ENCODE data around the gene KDELR3.

Gene KDELR3

DNA sequence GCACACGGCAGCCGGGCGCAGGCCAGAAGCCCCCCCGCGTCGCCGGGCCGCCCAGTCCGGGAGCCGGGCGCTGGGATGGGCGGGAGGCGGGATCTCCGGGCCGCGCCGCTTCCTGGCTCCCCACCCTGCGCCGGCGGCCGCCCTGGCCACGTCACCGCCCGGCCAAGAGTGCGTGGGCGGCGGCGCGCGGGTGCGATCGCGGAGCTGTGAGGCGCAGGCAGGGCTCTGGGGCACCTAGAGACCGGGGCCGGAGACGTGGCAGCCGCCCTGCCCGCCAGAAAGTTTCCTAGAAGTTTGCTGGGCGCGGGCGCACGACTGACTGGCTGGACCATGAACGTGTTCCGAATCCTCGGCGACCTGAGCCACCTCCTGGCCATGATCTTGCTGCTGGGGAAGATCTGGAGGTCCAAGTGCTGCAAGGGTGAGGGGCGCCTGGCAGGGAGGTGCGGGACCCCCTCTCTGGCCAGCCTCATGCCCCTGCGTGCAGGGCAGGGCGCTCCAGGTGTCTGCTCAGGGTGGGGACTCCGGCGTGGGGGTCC lies at the start of gene KDELR3:
KDELR3 (plus strand) TSS at position 193 of the 539 bp plus-strand sequence; CDS start at position 331, 138 bp downstream.
- Mint-ChIP-seq H3K4me3 (peak within 1 kb of the TSS; percentile 79), H3K9me3 (no peaks in the 10 kb centered on the region), H3K27ac (no peak within 1 kb of the TSS), H3K27me3 (peaks cover 24% of the 10 kb centered on the region), H3K36me3 (no peaks in the 10 kb centered on the region), H3K4me1 (peaks cover 9% of the 10 kb centered on the region)
- ATAC-seq (ENCODE audit: low read depth): peak; percentile 69
- DNase-seq (ENCODE audit: low spot score in 2 of 2): no peak

DNA sequence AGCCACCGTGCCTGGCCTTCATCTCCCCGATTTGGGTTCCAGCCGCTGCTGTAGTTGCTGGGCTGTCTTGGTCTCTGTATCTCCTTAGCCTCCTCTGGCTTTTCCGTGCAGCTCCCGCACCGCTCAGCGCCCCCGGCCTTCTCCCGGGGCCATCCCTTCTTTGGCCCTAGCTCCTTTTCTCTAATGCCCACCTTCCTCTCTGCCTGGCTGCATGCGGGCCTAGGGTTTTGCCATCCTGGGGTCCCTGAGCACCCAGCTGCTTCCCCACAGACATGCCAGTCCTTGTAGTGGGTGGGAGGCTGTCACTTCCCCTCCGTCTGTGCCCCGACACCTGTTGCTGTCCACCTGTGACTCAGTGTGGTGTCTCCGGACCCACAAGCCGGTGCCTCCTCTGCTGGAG lies 49.3 kb upstream of the KDELR3 start:
- Mint-ChIP-seq H3K27ac (no peak overlapping the region), H3K27me3 (peaks cover 5% of the 10 kb centered on the region), H3K4me3 (no peak overlapping the region), H3K9me3 (no peaks in the 10 kb centered on the region), H3K4me1 (peaks cover 4% of the 10 kb centered on the region), H3K36me3 (no peaks in the 10 kb centered on the region)
- ATAC-seq (ENCODE audit: low read depth): no peak
- DNase-seq (ENCODE audit: low spot score in 2 of 2): no peak

DNA sequence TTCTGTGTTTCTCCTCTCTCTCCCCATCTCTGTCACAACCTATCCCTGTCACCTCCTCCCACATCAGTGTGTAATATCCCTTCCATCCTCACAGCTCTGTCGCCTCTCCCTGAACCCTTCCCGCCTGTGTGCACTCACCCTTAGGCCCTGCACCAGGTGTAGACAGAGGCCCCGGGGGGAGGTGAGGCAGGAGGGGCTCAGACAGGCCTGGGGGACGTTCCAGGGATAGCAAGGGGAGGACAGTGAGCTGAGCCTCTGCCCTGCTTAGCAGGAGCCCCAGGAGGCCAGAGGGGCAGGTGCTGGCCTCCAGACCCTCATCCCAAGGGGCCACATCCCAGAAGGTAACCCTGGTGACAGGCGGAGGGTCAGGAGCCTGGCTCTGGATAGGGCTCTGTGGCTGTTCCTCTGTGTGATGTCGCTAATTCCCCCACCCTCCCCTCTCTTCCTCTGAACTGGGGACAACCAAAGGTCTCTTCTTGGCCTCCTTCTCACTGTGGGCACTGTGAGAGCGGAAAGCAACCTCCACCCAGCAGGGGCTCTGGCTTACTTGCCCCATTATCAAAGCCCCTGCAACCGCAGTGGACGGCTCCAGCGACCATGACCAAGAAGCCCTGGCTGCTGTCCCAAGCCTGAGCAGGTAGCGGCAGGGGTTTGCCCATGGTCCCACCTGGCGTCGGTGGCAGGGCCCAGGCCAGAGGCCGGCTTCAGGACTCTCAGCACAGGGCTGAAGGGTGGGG lies 48.6 kb upstream of the KDELR3 start:
- Mint-ChIP-seq H3K27ac (no peak overlapping the region), H3K27me3 (peaks cover 5% of the 10 kb centered on the region), H3K4me1 (peaks cover 4% of the 10 kb centered on the region), H3K9me3 (no peaks in the 10 kb centered on the region), H3K4me3 (peak overlapping the region; percentile 8), H3K36me3 (no peaks in the 10 kb centered on the region)
- DNase-seq (ENCODE audit: low spot score in 2 of 2) (no peak), ATAC-seq (ENCODE audit: low read depth) (no peak)

DNA sequence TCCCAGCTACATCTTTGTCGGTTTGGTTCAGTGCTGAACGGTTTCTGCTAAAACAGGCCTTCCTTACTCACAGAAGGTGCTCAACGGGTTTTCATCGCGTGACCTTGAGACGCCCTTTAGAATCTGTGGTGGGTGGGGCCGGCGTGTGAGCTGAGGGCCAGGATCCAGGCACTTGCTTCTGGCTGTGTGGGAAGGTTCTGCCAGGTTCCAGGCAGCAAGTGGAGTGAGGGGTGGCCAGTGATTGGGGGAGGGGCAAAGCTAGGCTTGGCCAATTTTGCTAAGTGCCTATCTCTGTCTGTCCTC lies 48.1 kb upstream of the KDELR3 start:
- no peak overlapping the region for H3K27ac Mint-ChIP-seq
- no peaks in the 10 kb centered on the region for H3K9me3 Mint-ChIP-seq
- peaks cover 4% of the 10 kb centered on the region for H3K4me1 Mint-ChIP-seq
- H3K36me3 Mint-ChIP-seq: no peaks in the 10 kb centered on the region
- H3K4me3 Mint-ChIP-seq: no peak overlapping the region
- peaks cover 5% of the 10 kb centered on the region for H3K27me3 Mint-ChIP-seq
- DNase-seq (ENCODE audit: low spot score in 2 of 2) (no peak), ATAC-seq (ENCODE audit: low read depth) (no peak)

DNA sequence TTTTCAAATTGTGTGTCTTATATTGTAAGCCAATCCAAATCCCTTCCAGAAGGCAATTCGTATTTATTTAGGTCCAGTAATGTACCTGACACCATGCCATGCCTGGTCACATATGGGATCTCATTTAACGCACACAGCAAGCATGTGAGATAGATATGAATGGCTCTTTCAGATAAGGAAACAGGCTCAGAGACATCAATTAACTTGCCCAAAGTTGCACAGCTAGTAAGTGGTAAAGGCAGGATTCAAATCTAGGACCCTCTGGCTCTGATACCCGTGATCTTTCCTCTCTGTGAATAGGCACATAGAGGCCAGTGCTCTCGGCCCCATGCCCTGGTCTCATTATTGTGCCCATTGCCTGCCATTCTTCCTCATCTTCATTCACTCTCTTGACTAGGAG lies 47.2 kb upstream of the KDELR3 start:
- H3K4me3 Mint-ChIP-seq: no peak overlapping the region
- no peak overlapping the region for H3K27ac Mint-ChIP-seq
- peaks cover 5% of the 10 kb centered on the region for H3K27me3 Mint-ChIP-seq
- DNase-seq (ENCODE audit: low spot score in 2 of 2): no peak
- H3K4me1 Mint-ChIP-seq: peaks cover 4% of the 10 kb centered on the region
- H3K9me3 Mint-ChIP-seq: no peaks in the 10 kb centered on the region
- H3K36me3 Mint-ChIP-seq: no peaks in the 10 kb centered on the region
- ATAC-seq (ENCODE audit: low read depth): no peak

DNA sequence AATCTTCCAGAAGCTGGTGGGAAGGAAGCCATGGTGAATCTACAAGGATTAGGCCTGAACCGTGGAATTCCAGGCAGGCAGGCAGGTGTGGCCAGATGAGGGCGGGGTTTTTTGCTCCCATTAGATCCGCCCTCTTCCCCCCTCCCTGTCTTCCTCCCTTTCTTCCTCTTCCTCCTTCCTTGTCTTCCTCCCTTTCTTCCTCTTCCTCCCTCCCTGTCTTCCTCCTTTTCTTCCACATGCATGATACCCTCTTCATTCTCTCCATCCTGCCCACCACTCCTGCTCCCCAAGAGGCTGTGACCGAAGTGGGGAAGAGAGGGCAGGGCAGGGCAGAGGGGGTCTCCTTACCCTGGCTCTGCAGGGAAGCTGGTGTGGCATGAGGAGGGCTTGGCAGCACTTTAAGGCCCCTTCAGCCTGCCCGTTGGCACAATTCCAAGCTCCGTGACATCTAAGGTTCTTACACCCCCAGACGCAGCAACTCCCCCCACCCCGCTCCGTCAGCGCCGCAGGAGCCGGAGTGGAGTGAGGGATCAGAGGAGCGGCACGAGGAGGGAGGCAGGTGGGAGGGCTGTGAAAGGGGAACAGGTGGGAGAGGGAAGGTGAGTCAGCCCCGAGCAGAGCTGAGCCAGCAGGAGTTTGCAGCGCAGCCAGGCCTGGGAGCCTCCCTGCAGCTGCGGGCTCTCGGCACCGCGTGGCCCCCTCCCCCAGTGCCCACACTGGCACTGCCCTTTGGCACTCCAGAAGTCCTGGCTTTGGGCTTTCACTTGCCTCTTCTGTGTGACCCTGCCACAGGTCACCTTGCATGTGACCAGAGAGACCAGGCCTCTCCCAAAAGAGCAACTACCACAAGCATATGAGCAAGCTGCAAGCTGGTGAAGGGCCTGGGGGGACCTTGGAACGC lies 45.0 kb upstream of the KDELR3 start:
- H3K4me3 Mint-ChIP-seq: no peak overlapping the region
- H3K27ac Mint-ChIP-seq: no peak overlapping the region
- no peaks in the 10 kb centered on the region for H3K9me3 Mint-ChIP-seq
- H3K27me3 Mint-ChIP-seq: peaks cover 5% of the 10 kb centered on the region
- no peak for DNase-seq (ENCODE audit: low spot score in 2 of 2)
- peaks cover 4% of the 10 kb centered on the region for H3K4me1 Mint-ChIP-seq
- no peaks in the 10 kb centered on the region for H3K36me3 Mint-ChIP-seq
- no peak for ATAC-seq (ENCODE audit: low read depth)

DNA sequence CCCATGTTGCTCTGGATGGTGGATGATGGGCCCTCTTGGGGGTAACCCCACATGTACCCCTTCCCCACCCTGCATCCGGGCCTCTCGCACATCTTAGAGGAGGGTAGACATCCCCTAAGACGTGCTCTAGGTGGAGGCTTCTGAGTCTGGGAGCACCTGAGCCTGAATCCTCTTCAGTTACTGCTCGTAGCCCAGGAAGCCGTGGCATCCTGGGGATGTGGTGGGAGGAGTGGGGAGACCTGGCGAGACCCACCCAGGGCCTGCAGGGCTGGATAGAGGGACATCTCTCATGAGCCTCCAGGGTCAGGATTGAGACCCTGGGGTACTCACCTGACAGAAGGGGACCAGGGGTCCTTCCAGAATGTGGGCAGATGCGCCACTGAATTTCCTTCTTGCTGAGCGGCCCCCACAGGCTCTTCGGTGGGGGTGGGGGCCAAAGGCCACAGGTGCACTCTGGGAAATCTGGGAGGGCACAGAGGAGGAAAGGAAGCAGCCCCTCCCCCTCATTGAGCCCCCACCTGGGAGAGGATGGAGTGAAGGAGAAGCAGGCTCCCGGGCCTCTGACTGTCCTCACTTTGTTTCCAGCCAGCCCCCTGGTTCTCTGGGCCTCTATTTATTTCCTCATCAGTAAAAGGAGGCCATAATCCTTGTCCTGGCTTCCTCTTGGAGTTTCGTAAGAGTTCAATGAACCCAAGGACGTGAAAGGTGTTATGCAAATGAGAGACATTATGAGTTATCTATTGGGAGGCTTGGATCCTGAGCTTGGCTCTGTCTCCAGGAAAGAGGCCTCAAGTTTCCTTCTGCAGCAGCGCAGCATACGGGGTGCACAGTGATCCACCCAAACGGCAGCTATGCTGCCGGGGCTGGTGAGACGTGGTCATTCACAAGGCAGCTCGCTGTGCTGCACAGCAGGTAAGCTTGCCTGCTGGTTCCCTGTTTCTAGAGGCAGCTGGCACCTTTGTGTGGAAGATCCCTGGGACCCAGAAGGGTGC lies 44.1 kb upstream of the KDELR3 start:
- ATAC-seq (ENCODE audit: low read depth): no peak
- H3K27me3 Mint-ChIP-seq: peaks cover 5% of the 10 kb centered on the region
- H3K9me3 Mint-ChIP-seq: no peaks in the 10 kb centered on the region
- no peak overlapping the region for H3K4me3 Mint-ChIP-seq
- no peak overlapping the region for H3K27ac Mint-ChIP-seq
- H3K36me3 Mint-ChIP-seq: no peaks in the 10 kb centered on the region
- H3K4me1 Mint-ChIP-seq: peaks cover 3% of the 10 kb centered on the region
- no peak for DNase-seq (ENCODE audit: low spot score in 2 of 2)

DNA sequence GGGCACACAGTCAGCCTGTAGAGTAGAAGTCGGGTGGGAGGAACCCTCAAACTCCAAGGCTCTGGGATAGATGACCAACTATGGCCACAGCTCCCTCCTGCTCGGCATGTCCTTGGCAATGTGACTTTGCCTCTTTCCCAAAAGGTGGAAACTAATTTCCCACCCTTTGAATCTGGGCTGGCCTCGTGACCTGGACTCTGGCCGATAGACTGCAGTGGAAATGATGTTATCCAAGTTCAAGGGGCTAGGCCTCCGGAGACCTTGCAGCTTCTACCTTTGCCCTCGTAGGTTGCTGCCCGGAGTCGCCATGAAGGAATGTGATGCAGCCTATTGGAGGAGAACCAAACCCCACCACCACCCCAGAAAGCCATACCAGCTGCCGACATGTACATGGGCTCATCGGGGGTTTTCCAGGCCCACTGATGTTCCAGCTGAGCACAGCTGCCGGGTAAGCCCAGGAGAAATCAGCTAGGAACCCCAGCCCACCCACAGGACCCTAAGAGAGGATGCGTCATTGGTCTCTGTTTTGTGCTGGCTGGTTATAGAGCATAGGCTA lies 43.3 kb upstream of the KDELR3 start:
- Mint-ChIP-seq H3K9me3 (no peaks in the 10 kb centered on the region), H3K4me3 (no peak overlapping the region), H3K4me1 (no peaks in the 10 kb centered on the region), H3K36me3 (no peaks in the 10 kb centered on the region), H3K27me3 (peaks cover 2% of the 10 kb centered on the region), H3K27ac (no peak overlapping the region)
- ATAC-seq (ENCODE audit: low read depth) (no peak), DNase-seq (ENCODE audit: low spot score in 2 of 2) (no peak)

DNA sequence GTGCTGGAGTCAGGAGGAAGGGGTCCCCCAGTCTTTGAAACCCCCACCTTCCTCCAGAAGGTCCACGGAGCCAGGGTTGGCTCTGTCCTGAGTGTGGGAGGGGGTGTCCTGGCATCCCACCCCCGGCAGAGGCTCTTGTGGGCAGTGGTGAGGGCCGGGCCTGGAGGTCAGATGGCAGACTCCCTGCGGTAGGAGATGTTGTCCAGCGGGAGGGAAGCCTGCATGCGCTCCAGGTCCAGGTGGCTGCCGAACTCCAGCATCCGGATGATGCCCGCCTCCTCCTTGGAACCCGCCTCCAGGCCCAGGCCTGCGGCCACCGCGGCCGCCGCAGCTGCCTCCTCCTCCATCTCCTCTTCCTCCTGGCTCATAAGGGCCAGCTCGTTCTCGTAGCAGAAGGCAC lies 41.3 kb upstream of the KDELR3 start:
- Mint-ChIP-seq H3K27me3 (peaks cover 2% of the 10 kb centered on the region), H3K27ac (no peak overlapping the region), H3K4me1 (no peaks in the 10 kb centered on the region), H3K9me3 (no peaks in the 10 kb centered on the region), H3K4me3 (no peak overlapping the region), H3K36me3 (no peaks in the 10 kb centered on the region)
- DNase-seq (ENCODE audit: low spot score in 2 of 2) (no peak), ATAC-seq (ENCODE audit: low read depth) (no peak)

DNA sequence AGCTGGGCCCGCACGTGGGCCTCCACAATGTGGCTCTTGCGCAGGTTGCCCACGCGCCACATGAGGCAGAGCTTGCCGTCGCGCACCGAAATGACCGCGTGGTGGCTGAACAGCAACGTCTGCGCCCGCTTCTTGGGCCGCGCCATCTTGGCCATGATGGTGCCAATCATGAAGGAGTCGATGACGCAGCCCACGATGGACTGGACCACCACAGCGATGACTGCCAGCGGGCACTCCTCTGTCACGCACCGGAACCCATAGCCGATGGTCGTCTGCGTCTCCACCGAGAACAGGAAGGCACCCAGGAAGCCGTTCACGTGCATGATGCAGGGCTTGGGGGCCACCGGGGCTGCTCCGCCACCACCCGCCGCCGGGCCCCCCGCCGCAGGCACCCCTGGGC lies 40.4 kb upstream of the KDELR3 start:
- H3K4me3 Mint-ChIP-seq: no peak overlapping the region
- DNase-seq (ENCODE audit: low spot score in 2 of 2): no peak
- no peak overlapping the region for H3K27ac Mint-ChIP-seq
- H3K9me3 Mint-ChIP-seq: no peaks in the 10 kb centered on the region
- ATAC-seq (ENCODE audit: low read depth): no peak
- H3K36me3 Mint-ChIP-seq: no peaks in the 10 kb centered on the region
- peaks cover 2% of the 10 kb centered on the region for H3K27me3 Mint-ChIP-seq
- no peaks in the 10 kb centered on the region for H3K4me1 Mint-ChIP-seq

DNA sequence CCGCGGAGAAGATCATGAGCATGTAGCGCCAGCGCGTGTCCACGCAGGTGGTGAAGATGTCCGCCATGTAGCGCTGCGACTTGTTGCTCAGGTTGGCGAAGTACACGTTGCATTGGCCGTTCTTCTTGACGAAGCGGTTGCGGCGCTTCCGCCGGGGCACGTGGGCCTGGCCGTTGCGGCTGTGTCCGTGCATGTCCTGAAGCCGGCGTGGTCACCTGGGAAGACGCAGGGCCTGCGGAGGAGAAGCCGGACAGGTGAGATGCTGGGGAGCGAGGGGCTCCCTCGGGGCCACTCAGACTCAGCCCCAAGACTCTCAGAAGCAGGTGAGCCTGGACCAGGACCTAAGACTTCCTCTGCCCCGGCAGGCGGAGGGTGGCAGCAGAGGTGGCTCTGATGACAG lies 40.0 kb upstream of the KDELR3 start:
- no peaks in the 10 kb centered on the region for H3K4me1 Mint-ChIP-seq
- no peaks in the 10 kb centered on the region for H3K27me3 Mint-ChIP-seq
- no peaks in the 10 kb centered on the region for H3K36me3 Mint-ChIP-seq
- DNase-seq (ENCODE audit: low spot score in 2 of 2) (no peak), ATAC-seq (ENCODE audit: low read depth) (no peak)
- no peak overlapping the region for H3K27ac Mint-ChIP-seq
- no peak overlapping the region for H3K4me3 Mint-ChIP-seq
- no peaks in the 10 kb centered on the region for H3K9me3 Mint-ChIP-seq

DNA sequence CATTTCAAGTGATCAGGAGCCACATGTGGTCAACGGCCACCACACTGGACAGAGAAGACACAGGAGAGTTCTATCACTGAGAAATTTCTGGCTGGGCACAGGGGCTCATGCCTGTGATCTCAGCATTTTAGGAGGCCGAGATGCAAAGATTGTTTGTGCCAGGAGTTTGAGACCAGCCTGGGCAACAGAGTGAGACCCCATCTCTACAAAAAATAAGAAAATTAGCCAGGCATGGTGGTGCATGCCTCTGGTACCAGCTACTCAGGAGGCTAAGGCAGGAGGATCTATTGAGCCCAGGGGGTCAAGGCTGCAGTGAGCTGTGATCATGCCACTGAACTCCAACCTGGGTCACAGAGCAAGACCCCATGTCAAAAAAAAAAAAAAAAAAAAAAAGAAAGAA lies 39.2 kb upstream of the KDELR3 start:
- H3K27ac Mint-ChIP-seq: no peak overlapping the region
- H3K4me1 Mint-ChIP-seq: no peaks in the 10 kb centered on the region
- ATAC-seq (ENCODE audit: low read depth): no peak
- no peaks in the 10 kb centered on the region for H3K9me3 Mint-ChIP-seq
- DNase-seq (ENCODE audit: low spot score in 2 of 2): no peak
- H3K36me3 Mint-ChIP-seq: no peaks in the 10 kb centered on the region
- H3K27me3 Mint-ChIP-seq: no peaks in the 10 kb centered on the region
- H3K4me3 Mint-ChIP-seq: no peak overlapping the region

DNA sequence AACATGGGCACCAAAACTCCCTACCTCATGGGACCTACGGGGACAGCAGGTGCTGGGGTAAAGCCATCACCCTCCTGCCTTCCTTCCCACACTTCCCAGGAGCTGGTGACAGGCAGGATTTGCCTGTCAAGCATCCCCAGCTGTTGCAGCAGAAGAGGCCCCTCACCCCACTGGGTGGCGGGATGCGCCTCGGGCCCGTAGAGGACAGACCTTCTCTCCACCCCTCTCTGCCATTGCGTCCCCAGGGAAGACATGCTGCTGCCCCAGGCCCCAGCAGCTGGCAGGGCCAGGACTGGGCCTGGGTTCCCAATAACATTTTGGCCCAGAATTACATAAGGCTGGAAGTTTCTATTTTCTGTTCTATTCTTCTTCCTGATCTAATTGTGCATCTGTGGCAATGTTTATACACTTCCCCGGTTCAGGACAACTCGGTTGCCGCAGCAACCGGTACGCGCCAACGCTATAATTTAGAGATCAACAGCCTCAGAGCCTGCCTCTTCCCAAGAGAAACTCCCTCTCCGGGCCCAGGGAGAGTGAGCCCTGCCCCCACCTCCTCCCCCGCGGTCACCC lies 38.3 kb upstream of the KDELR3 start:
- Mint-ChIP-seq H3K36me3 (no peaks in the 10 kb centered on the region), H3K4me3 (no peak overlapping the region), H3K27ac (no peak overlapping the region), H3K27me3 (no peaks in the 10 kb centered on the region), H3K4me1 (no peaks in the 10 kb centered on the region), H3K9me3 (no peaks in the 10 kb centered on the region)
- DNase-seq (ENCODE audit: low spot score in 2 of 2) (no peak), ATAC-seq (ENCODE audit: low read depth) (no peak)
